Measurements from ENCODE around the gene ENTPD1. TPM values are rescaled to one million over a fixed set of nuclear protein-coding genes. Genes with fewer than 3 reads are reported as not detected.

The ENTPD1 gene
- total RNA-seq, 2 experiments from 2014 or later: 10.9 to 11.6 TPM

- Mint-ChIP-seq H3K36me3 (peaks cover 19% of the 10 kb centered on the region), H3K27me3 (no peaks in the 10 kb centered on the region), H3K9me3 (peaks cover 2% of the 10 kb centered on the region), H3K4me1 (peaks cover 29% of the 10 kb centered on the region), H3K4me3 (peak overlapping the region; percentile 80), H3K27ac (peak overlapping the region; percentile 96)
- DNase-seq: no peak
- POLR2A ChIA-PET: interaction anchor here (1.1 kb wide), 2 partner anchors 13 to 48 kb away, joined by 3 to 4 read pairs; no protein-coding TSS in a partner anchor
- ATAC-seq (ENCODE audit: low read depth): no peak
These were observed 75.6 kb downstream of the ENTPD1 start for GRCh38 chr10:95831515-95831914.

- POLR2A ChIA-PET: interaction anchor here (0.7 to 2.1 kb wide), 10 partner anchors 9 to 298 kb away, joined by 3 to 7 read pairs (median 3); partner anchors contain the start of genes TCTN3 and ZNF518A
- DNase-seq (peak; percentile 39), ATAC-seq (ENCODE audit: low read depth) (peak; percentile 93)
- Mint-ChIP-seq H3K4me1 (peaks cover 29% of the 10 kb centered on the region), H3K4me3 (peak overlapping the region; percentile 80), H3K36me3 (peaks cover 17% of the 10 kb centered on the region), H3K9me3 (peaks cover 2% of the 10 kb centered on the region), H3K27me3 (no peaks in the 10 kb centered on the region), H3K27ac (peak overlapping the region; percentile 96)
These were observed 76.5 kb downstream of the ENTPD1 start for GRCh38 chr10:95832216-95833041.

- peaks cover 16% of the 10 kb centered on the region for H3K36me3 Mint-ChIP-seq
- H3K9me3 Mint-ChIP-seq: peaks cover 2% of the 10 kb centered on the region
- POLR2A ChIA-PET: interaction anchor here (1.0 to 2.1 kb wide), 3 partner anchors 8 to 139 kb away, joined by 3 to 7 read pairs (median 6); partner anchors contain the start of gene TCTN3
- DNase-seq (no peak), ATAC-seq (ENCODE audit: low read depth) (no peak)
- H3K27ac Mint-ChIP-seq: peak overlapping the region; percentile 96
- no peaks in the 10 kb centered on the region for H3K27me3 Mint-ChIP-seq
- peaks cover 34% of the 10 kb centered on the region for H3K4me1 Mint-ChIP-seq
- H3K4me3 Mint-ChIP-seq: no peak overlapping the region
These were observed 77.2 kb downstream of the ENTPD1 start for GRCh38 chr10:95833042-95833610.

- H3K27ac Mint-ChIP-seq: peak overlapping the region; percentile 82
- POLR2A ChIA-PET: interaction anchor here (1.0 to 1.4 kb wide), 2 partner anchors 78 to 141 kb away, joined by 3 to 4 read pairs; partner anchors contain the start of gene ENTPD1
- peaks cover 2% of the 10 kb centered on the region for H3K9me3 Mint-ChIP-seq
- ATAC-seq (ENCODE audit: low read depth) (no peak), DNase-seq (no peak)
- peaks cover 14% of the 10 kb centered on the region for H3K36me3 Mint-ChIP-seq
- H3K4me3 Mint-ChIP-seq: peak overlapping the region; percentile 23
- no peaks in the 10 kb centered on the region for H3K27me3 Mint-ChIP-seq
- H3K4me1 Mint-ChIP-seq: peaks cover 33% of the 10 kb centered on the region
These were observed 78.4 kb downstream of the ENTPD1 start for GRCh38 chr10:95834406-95834805.

GRCh38 chr10:95835149-95835860 is 79.3 kb downstream of the ENTPD1 start:
- H3K4me3 Mint-ChIP-seq: no peak overlapping the region
- peaks cover 2% of the 10 kb centered on the region for H3K9me3 Mint-ChIP-seq
- H3K27me3 Mint-ChIP-seq: no peaks in the 10 kb centered on the region
- peak overlapping the region; percentile 39 for H3K27ac Mint-ChIP-seq
- no peak for ATAC-seq (ENCODE audit: low read depth)
- POLR2A ChIA-PET: interaction anchor here (1.0 to 1.4 kb wide), 2 partner anchors 79 to 142 kb away, joined by 3 to 4 read pairs; partner anchors contain the start of gene ENTPD1
- peaks cover 36% of the 10 kb centered on the region for H3K4me1 Mint-ChIP-seq
- H3K36me3 Mint-ChIP-seq: peaks cover 13% of the 10 kb centered on the region
- DNase-seq: no peak

GRCh38 chr10:95835911-95836310 is 79.9 kb downstream of the ENTPD1 start:
- H3K4me3 Mint-ChIP-seq: no peak overlapping the region
- no peaks in the 10 kb centered on the region for H3K27me3 Mint-ChIP-seq
- H3K36me3 Mint-ChIP-seq: peaks cover 10% of the 10 kb centered on the region
- peaks cover 2% of the 10 kb centered on the region for H3K9me3 Mint-ChIP-seq
- peak overlapping the region; percentile 60 for H3K27ac Mint-ChIP-seq
- ATAC-seq (ENCODE audit: low read depth) (no peak), DNase-seq (no peak)
- peaks cover 39% of the 10 kb centered on the region for H3K4me1 Mint-ChIP-seq
- POLR2A ChIA-PET: no interaction called here

- Mint-ChIP-seq H3K27me3 (no peaks in the 10 kb centered on the region), H3K9me3 (peaks cover 2% of the 10 kb centered on the region), H3K36me3 (peaks cover 10% of the 10 kb centered on the region), H3K4me3 (no peak overlapping the region), H3K27ac (no peak overlapping the region), H3K4me1 (peaks cover 37% of the 10 kb centered on the region)
- DNase-seq (no peak), ATAC-seq (ENCODE audit: low read depth) (no peak)
- POLR2A ChIA-PET: interaction anchor here (0.6 to 1.9 kb wide), 2 partner anchors 79 to 143 kb away, joined by 4 to 5 read pairs; partner anchors contain the start of gene TCTN3
These were observed 80.8 kb downstream of the ENTPD1 start for GRCh38 chr10:95836610-95837355.

GRCh38 chr10:95837356-95837776 is 81.4 kb downstream of the ENTPD1 start:
- peaks cover 10% of the 10 kb centered on the region for H3K36me3 Mint-ChIP-seq

GRCh38 chr10:95837783-95838182 is 81.8 kb downstream of the ENTPD1 start:
- no peak overlapping the region for H3K4me3 Mint-ChIP-seq
- POLR2A ChIA-PET: interaction anchor here (1.9 kb wide), 1 partner anchor 144 kb away, joined by 4 read pairs; the partner anchor contains the start of gene TCTN3
- ATAC-seq (ENCODE audit: low read depth): no peak
- peaks cover 2% of the 10 kb centered on the region for H3K9me3 Mint-ChIP-seq
- H3K27me3 Mint-ChIP-seq: no peaks in the 10 kb centered on the region
- H3K27ac Mint-ChIP-seq: no peak overlapping the region
- peaks cover 30% of the 10 kb centered on the region for H3K4me1 Mint-ChIP-seq
- DNase-seq: no peak
- H3K36me3 Mint-ChIP-seq: peaks cover 10% of the 10 kb centered on the region

More at GRCh38 chr10:95837356-95837776, 81.4 kb downstream of the ENTPD1 start:
- POLR2A ChIA-PET: interaction anchor here (0.6 to 1.9 kb wide), 2 partner anchors 79 to 144 kb away, joined by 4 to 5 read pairs; partner anchors contain the start of gene TCTN3
- Mint-ChIP-seq H3K4me1 (peaks cover 34% of the 10 kb centered on the region), H3K9me3 (peaks cover 2% of the 10 kb centered on the region), H3K4me3 (no peak overlapping the region), H3K27me3 (no peaks in the 10 kb centered on the region), H3K27ac (no peak overlapping the region)
- no peak for ATAC-seq (ENCODE audit: low read depth)
- no peak for DNase-seq

- no peak for ATAC-seq (ENCODE audit: low read depth)
- H3K4me3 Mint-ChIP-seq: no peak overlapping the region
- DNase-seq: no peak
- peaks cover 3% of the 10 kb centered on the region for H3K27me3 Mint-ChIP-seq
- H3K27ac Mint-ChIP-seq: no peak overlapping the region
- no peaks in the 10 kb centered on the region for H3K9me3 Mint-ChIP-seq
- POLR2A ChIA-PET: interaction anchor here (0.8 kb wide), 1 partner anchor 147 kb away, joined by 4 read pairs; the partner anchor contains the start of gene TCTN3
- H3K36me3 Mint-ChIP-seq: peaks cover 5% of the 10 kb centered on the region
- H3K4me1 Mint-ChIP-seq: peaks cover 27% of the 10 kb centered on the region
These were observed 84.2 kb downstream of the ENTPD1 start for GRCh38 chr10:95840121-95840520.

GRCh38 chr10:95840681-95841080 is 84.7 kb downstream of the ENTPD1 start:
- peaks cover 29% of the 10 kb centered on the region for H3K4me1 Mint-ChIP-seq
- H3K36me3 Mint-ChIP-seq: peaks cover 5% of the 10 kb centered on the region
- H3K27me3 Mint-ChIP-seq: peaks cover 3% of the 10 kb centered on the region
- peak overlapping the region; percentile 44 for H3K27ac Mint-ChIP-seq
- ATAC-seq (ENCODE audit: low read depth) (no peak), DNase-seq (no peak)
- H3K9me3 Mint-ChIP-seq: no peaks in the 10 kb centered on the region
- POLR2A ChIA-PET: interaction anchor here (0.8 to 1.7 kb wide), 2 partner anchors 147 kb away, joined by 4 to 12 read pairs; partner anchors contain the start of gene TCTN3
- H3K4me3 Mint-ChIP-seq: no peak overlapping the region

Measured in activated naive CD8-positive, alpha-beta T cell treated with anti-CD3 and anti-CD28 coated beads, Interleukin-2, amount 10 ng/mL, durations not matched to agents 7 days and 5 days (primary cell).